Suprapubic skin (tissue), 4 donors: ENCODE results near the gene SPATA13.

Experiments used
- CTCF ChIP-seq, 2 donors: fragments of 200-600 bp in 1 of 2; fragments of 450-650 bp in 1 of 2; sonication (generic) in 1 of 2; IDR thresholded peaks; one replicate each; pipeline ENCODE4 v1.5.1; 2016 to 2019; ENCODE audit warnings: antibody characterized with exemption in 2 of 2, mild to moderate bottlenecking in 1 of 2, moderate library complexity in 1 of 2
- EP300 ChIP-seq: sonication (generic); formaldehyde crosslinking; IDR thresholded peaks from one replicate; pipeline ENCODE4 v1.6.1; 2017; ENCODE audit warnings: antibody characterized with exemption
- POLR2A ChIP-seq, 2 donors: fragments of 450-650 bp; IDR thresholded peaks; one replicate each; pipeline ENCODE4 v1.6.1; 2017; ENCODE audit warnings: antibody characterized with exemption in 2 of 2, mild to moderate bottlenecking in 2 of 2, moderate library complexity in 2 of 2
- POLR2AphosphoS5 ChIP-seq, 3 donors: sonication (generic); formaldehyde crosslinking; IDR thresholded peaks; one replicate each; pipeline ENCODE4 v1.6.1; 2017; ENCODE audit warnings: antibody characterized with exemption in 3 of 3

DNA sequence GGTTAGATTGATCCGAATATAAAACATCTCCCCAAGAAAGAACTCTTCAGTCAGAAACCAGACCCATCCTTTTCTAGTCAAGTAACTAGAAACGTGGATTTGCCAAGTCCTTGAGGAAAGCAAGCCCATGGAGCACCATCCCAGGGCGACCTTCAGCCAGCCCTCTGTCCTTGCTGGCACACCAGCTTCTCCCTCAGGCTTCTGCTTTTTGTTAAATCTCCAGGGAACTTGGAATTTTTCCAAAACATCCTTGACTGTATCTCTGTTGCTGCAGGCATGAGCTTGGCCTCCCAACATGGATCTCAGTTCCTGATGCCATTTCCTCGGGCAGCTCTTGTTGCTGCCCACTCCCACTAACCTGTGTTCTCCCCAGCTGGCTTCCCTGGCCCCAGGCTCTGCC is 121.7 kb downstream of the SPATA13 start:
- no peak for TF ChIP-seq CTCF (IDR thresholded peaks at IDR 0.05)
- TF ChIP-seq POLR2A (IDR thresholded peaks at IDR 0.05) = no peak
- TF ChIP-seq POLR2AphosphoS5 (IDR thresholded peaks at IDR 0.05) = no peak
- TF ChIP-seq EP300 = no peak
